ENCODE data around the gene MKNK1. TPM values are rescaled to one million over a fixed set of nuclear protein-coding genes. Genes with fewer than 3 reads are reported as not detected.

MKNK1 gene
- total RNA-seq, 1 experiment from 2014 or later: 18.6 TPM

DNA sequence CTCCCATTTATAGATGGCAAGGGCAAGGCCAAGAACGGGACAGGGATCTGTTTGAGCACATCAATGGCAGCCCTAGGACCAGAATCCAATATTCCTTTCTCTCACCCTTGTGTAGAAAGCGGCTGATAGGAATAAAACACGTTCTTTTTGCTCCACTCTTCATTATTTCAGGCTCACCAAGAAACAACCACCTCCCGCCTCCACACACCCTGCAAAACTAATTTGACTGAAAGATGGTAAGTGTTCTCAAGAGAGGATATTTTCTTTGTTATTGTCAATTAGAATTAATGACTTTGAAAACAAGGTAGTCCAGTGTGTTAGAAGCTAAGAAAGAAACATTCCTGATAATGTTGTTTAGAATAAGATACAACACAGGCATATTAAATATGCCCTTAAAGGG lies 40.7 kb downstream of the MKNK1 start (continued):
- TF ChIP-seq SP1 (CRISPR knock-in tag; conservative IDR thresholded peaks at IDR 0.05) (no peak), ARID4B (CRISPR knock-in tag; IDR thresholded peaks at IDR 0.05; ENCODE audit: borderline replicate concordance) (no peak), GTF2I (CRISPR knock-in tag; conservative IDR thresholded peaks at IDR 0.05) (no peak), ESRRA (CRISPR knock-in tag; IDR thresholded peaks at IDR 0.05; ENCODE audit: borderline replicate concordance) (no peak), NFATC4 (CRISPR knock-in tag; IDR thresholded peaks at IDR 0.05) (no peak), EMX1 (CRISPR knock-in tag; IDR thresholded peaks at IDR 0.05) (no peak), AR (CRISPR knock-in tag; IDR thresholded peaks at IDR 0.05) (no peak), NR2C2 (CRISPR knock-in tag; IDR thresholded peaks at IDR 0.05) (no peak), ETV6 (CRISPR knock-in tag; IDR thresholded peaks at IDR 0.05) (no peak)
- TF ChIP-seq, protein P1, sequence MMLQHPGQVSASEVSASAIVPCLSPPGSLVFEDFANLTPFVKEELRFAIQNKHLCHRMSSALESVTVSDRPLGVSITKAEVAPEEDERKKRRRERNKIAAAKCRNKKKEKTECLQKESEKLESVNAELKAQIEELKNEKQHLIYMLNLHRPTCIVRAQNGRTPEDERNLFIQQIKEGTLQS (CRISPR knock-in tag; conservative IDR thresholded peaks at IDR 0.05): no peak
- TF ChIP-seq, protein P2, sequence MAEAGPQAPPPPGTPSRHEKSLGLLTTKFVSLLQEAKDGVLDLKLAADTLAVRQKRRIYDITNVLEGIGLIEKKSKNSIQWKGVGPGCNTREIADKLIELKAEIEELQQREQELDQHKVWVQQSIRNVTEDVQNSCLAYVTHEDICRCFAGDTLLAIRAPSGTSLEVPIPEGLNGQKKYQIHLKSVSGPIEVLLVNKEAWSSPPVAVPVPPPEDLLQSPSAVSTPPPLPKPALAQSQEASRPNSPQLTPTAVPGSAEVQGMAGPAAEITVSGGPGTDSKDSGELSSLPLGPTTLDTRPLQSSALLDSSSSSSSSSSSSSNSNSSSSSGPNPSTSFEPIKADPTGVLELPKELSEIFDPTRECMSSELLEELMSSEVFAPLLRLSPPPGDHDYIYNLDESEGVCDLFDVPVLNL (CRISPR knock-in tag; IDR thresholded peaks at IDR 0.05; ENCODE audit: borderline replicate concordance, low read depth): no peak

DNA sequence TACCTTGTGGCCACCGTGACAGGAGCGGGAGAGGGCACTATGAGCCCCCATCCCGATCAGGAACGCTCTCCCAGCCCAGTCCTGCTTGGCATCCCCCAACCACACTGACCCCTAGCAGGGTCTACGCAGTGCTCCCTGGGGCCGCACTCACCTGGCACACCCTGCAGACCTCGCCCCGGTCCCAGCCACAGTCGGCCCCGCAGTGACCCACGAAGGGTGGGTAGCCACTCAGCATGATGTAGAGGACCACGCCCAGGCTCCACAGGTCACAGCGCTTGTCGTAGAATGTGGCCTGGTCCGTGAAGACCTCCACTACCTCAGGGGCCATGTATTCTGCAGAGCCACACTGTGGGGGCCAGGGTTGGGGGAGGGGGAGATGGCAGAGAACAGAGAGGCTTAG lies 41.6 kb downstream of the MKNK1 start:
- H3K36me3 Mint-ChIP-seq: peaks cover 4% of the 10 kb centered on the region; the same call in 1 of the 2 replicates
- H3K27ac Mint-ChIP-seq: no peak overlapping the region
- DNase-seq (ENCODE audit: low spot score) (no peak), ATAC-seq (no peak)
- H3K4me3 Mint-ChIP-seq: no peak overlapping the region
- no peaks in the 10 kb centered on the region for H3K27me3 Mint-ChIP-seq (ENCODE audit: low read depth)
- peaks cover 15% of the 10 kb centered on the region for H3K4me1 Mint-ChIP-seq
- no peaks in the 10 kb centered on the region for H3K9me3 Mint-ChIP-seq
- TF ChIP-seq ZSCAN18 (CRISPR knock-in tag; IDR thresholded peaks at IDR 0.05) (no peak), ZNF121 (CRISPR knock-in tag; IDR thresholded peaks at IDR 0.05) (no peak), PRRX2 (CRISPR knock-in tag; IDR thresholded peaks at IDR 0.05) (no peak), AFF4 (CRISPR knock-in tag; IDR thresholded peaks at IDR 0.05; ENCODE audit: borderline replicate concordance) (no peak), JAZF1 (CRISPR knock-in tag; IDR thresholded peaks at IDR 0.05) (no peak), SMAD3 (CRISPR knock-in tag; IDR thresholded peaks at IDR 0.05; ENCODE audit: borderline replicate concordance) (no peak)
- TF ChIP-seq, protein P2 (CRISPR knock-in tag; IDR thresholded peaks at IDR 0.05; ENCODE audit: borderline replicate concordance, low read depth): no peak
- TF ChIP-seq, protein P3, sequence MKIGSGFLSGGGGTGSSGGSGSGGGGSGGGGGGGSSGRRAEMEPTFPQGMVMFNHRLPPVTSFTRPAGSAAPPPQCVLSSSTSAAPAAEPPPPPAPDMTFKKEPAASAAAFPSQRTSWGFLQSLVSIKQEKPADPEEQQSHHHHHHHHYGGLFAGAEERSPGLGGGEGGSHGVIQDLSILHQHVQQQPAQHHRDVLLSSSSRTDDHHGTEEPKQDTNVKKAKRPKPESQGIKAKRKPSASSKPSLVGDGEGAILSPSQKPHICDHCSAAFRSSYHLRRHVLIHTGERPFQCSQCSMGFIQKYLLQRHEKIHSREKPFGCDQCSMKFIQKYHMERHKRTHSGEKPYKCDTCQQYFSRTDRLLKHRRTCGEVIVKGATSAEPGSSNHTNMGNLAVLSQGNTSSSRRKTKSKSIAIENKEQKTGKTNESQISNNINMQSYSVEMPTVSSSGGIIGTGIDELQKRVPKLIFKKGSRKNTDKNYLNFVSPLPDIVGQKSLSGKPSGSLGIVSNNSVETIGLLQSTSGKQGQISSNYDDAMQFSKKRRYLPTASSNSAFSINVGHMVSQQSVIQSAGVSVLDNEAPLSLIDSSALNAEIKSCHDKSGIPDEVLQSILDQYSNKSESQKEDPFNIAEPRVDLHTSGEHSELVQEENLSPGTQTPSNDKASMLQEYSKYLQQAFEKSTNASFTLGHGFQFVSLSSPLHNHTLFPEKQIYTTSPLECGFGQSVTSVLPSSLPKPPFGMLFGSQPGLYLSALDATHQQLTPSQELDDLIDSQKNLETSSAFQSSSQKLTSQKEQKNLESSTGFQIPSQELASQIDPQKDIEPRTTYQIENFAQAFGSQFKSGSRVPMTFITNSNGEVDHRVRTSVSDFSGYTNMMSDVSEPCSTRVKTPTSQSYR (CRISPR knock-in tag; IDR thresholded peaks at IDR 0.05): no peak
- POLR2A ChIA-PET: no interaction called here
- CTCF ChIA-PET: interaction anchor here (1.4 to 1.5 kb wide), 2 partner anchors 12 to 120 kb away, joined by 4 to 7 read pairs; no protein-coding TSS in a partner anchor
